Heart right ventricle (tissue), 16 donors: ENCODE results near the gene TSPAN18. TPM values are rescaled to one million over a fixed set of nuclear protein-coding genes. Genes with fewer than 3 reads are reported as not detected.

Experiments
- ATAC-seq, 8 donors: fragments of 200-7000 bp; cut with Tn5 transposase; one replicate each; pipeline ENCODE4 v1.9.1; 2020; ENCODE audit warnings: mild to moderate bottlenecking in 8 of 8, moderate library complexity in 8 of 8, moderate number of reproducible peaks in 1 of 8
- DNase-seq, 2 donors: peaks; one replicate each; pipeline ENCODE4 v3.0.0-alpha.2; 2020
- H3K27ac ChIP-seq, 10 donors: fragments of 200-600 bp; sonication (generic) in 2 of 10; one replicate each; pipeline versions ENCODE4 v1.5.0 to v1.8.0; 2020 to 2022; ENCODE audit warnings: mild to moderate bottlenecking in 3 of 10
- H3K27me3 ChIP-seq, 7 donors: fragments of 200-600 bp; one replicate each; pipeline ENCODE4 v1.8.0; 2021 to 2022; ENCODE audit warnings: mild to moderate bottlenecking in 2 of 7
- H3K36me3 ChIP-seq, 9 donors: fragments of 200-600 bp; sonication (generic) in 1 of 9; one replicate each; pipeline versions ENCODE4 v1.5.0 to v1.8.0; 2020 to 2022; ENCODE audit warnings: mild to moderate bottlenecking in 2 of 9
- H3K4me1 ChIP-seq, 9 donors: fragments of 200-600 bp; sonication (generic) in 1 of 9; one replicate each; pipeline versions ENCODE4 v1.5.0 to v1.8.0; 2020 to 2022; ENCODE audit warnings: mild to moderate bottlenecking in 4 of 9
- H3K4me3 ChIP-seq, 10 donors: fragments of 200-600 bp; sonication (generic) in 2 of 10; one replicate each; pipeline versions ENCODE4 v1.5.0 to v1.8.0; 2020 to 2022; ENCODE audit warnings: mild to moderate bottlenecking in 7 of 10, moderate library complexity in 2 of 10
- H3K9me3 ChIP-seq, 11 donors: fragments of 200-600 bp in 10 of 11; sonication (generic) in 2 of 11; one replicate each; pipeline versions ENCODE4 v1.5.0 to v1.8.0; 2013 to 2022; ENCODE audit warnings: mild to moderate bottlenecking in 2 of 11, control low read depth in 1 of 11, moderate library complexity in 1 of 11
- WGBS, 2 donors: extraction: QIAGEN DNeasy Blood & Tissue Kit; methylation state at CpG; one replicate each; pipeline ENCODE4 v1.1.7; 2013; ENCODE audit warnings: inconsistent platforms in 1 of 2; 5-methylcytosine and 5-hydroxymethylcytosine counted together
- intact Hi-C, 10 donors: fragments of 100-400 bp; cut with DNase I; formaldehyde crosslinking; loops; one replicate each; pipeline versions ENCODE4 v1.11.1 to v1.14.2; 2022
- polyA plus RNA-seq, 2 donors: library from polyadenylated mRNA; stranded (reverse); fragments of 200-250 nt; gene quantifications; one replicate each; pipeline ENCODE4 v1.2.3, GENCODE V29; 2013
- total RNA-seq, 10 donors: library from RNA; stranded (reverse); fragmentation: NEBNext Ultra II Directional in 3 of 10; extraction: Animal tissue kit (Norgen Biotek cat#: 25700) in 3 of 10; gene quantifications; one replicate each; pipeline versions ENCODE4 v1.2.1 to v1.2.4, GENCODE V29; 2021 to 2023
- TF ChIP-seq, protein P1 (sequence below), 9 donors: fragments of 200-600 bp; sonication (generic) in 2 of 9; IDR thresholded peaks; one replicate each; pipeline versions ENCODE4 v1.5.0 to v1.8.0; 2021 to 2022; ENCODE audit warnings: antibody characterized with exemption in 9 of 9, mild to moderate bottlenecking in 5 of 9, moderate library complexity in 1 of 9
- donor health status: Arrhythmogenic right ventricular cardiomyopathy.
- donor health status: ischemic (EF 13 %, LVEDD 7.1; RV severe dilation, severe dysfunction).
- donor health status: healthy with polysubstance abuse.
- donor health status: DM: no; HTN: yes; CAD: no.
- donor health status: DM: no; HTN: no; CAD: no.
- donor health status: ischemic (EF 25% LVEDD 6.9; RV normal size, moderate dysfunction).
- donor health status: ischemic (EF 25% LVEDD 5.7; RV mildly dilated, moderate dysfunction).
- donor health status: healthy.
- donor health status: DM: yes; HTN: yes; CAD: no.
- donor health status: Ischemic cardiomyopathy.
- donor health status: ischemic (EF 35%, LVEDD 5.7; RV mildly dilated, moderate dysfunction).
- donor health status: nonischemic (EF 11% LVEDD 7.7; RV severe dilation, severe dysfunction).
- donor health status: DM: yes; HTN: yes; CAD: no.
- donor health status: PGD.
- donor health status: ischemic (EF 29% LVEDD 5.4; RV normal size, mild dysfunction).
- donor health status: nonischemic (EF 23%, LVEDD 6.1; RV moderate dilation, normal function).

Gene TSPAN18
- total and polyA plus RNA-seq, 12 donors = 37.7 to 140 (median 92.9) TPM

DNA sequence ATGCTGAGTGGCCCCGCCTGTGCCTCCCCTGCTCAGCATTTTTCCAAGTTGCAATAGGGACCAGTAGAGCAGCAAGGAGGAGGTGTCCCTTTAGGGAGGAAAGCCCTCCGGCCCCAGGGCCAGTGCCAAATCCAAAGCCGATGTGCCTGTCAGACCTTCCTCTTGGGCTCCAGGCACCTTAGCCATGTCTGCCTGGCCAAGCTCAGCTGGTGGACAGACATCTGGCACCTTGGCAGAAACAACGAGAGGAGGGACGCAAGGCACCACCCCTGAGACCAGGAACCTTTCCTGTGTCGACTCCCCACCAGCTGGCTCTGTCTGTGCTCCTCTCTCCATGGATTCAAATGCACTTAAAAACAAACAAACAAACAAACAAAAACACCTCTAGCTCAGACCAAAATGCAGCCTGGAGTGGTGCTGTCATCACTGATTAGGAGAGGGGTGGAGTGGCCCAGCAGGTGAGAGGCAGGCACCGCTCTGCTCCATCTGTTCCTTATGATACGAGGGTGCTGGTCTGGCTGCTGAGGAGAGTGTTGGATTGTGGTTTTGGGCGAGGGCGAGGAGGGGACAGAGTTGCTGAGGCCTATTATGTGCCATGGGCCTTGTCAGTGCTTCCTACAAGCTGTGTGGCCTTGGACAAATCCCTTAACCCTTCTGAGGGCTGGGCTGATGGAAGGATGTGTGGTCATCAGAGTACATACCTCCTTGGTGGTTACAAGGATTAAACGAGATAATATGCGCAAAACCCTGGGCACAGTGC, 177.7 kb downstream of the TSPAN18 start:
- H3K27me3 ChIP-seq = no peaks in the 10 kb centered on the region
- ATAC-seq (no peak), DNase-seq (no peak)
- peaks cover 0 to 35% (median 0%) of the 10 kb centered on the region in 9 donors for H3K36me3 ChIP-seq
- no peak overlapping the region for H3K27ac ChIP-seq
- 74 to 76% methylated on average over 12 of the region's 12 CpGs for WGBS, 2 donors
- peaks cover 0 to 28% (median 0%) of the 10 kb centered on the region in 9 donors for H3K4me1 ChIP-seq
- TF ChIP-seq, protein P1, sequence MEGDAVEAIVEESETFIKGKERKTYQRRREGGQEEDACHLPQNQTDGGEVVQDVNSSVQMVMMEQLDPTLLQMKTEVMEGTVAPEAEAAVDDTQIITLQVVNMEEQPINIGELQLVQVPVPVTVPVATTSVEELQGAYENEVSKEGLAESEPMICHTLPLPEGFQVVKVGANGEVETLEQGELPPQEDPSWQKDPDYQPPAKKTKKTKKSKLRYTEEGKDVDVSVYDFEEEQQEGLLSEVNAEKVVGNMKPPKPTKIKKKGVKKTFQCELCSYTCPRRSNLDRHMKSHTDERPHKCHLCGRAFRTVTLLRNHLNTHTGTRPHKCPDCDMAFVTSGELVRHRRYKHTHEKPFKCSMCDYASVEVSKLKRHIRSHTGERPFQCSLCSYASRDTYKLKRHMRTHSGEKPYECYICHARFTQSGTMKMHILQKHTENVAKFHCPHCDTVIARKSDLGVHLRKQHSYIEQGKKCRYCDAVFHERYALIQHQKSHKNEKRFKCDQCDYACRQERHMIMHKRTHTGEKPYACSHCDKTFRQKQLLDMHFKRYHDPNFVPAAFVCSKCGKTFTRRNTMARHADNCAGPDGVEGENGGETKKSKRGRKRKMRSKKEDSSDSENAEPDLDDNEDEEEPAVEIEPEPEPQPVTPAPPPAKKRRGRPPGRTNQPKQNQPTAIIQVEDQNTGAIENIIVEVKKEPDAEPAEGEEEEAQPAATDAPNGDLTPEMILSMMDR (IDR thresholded peaks at IDR 0.05) = no peak
- no peaks in the 10 kb centered on the region for H3K9me3 ChIP-seq
- no peak overlapping the region for H3K4me3 ChIP-seq
- intact Hi-C loops = loop anchor here in 4 of 10 donors (5.0 to 10.0 kb wide), 3 partner anchors 342 to 350 kb away; no protein-coding TSS in a partner anchor

DNA sequence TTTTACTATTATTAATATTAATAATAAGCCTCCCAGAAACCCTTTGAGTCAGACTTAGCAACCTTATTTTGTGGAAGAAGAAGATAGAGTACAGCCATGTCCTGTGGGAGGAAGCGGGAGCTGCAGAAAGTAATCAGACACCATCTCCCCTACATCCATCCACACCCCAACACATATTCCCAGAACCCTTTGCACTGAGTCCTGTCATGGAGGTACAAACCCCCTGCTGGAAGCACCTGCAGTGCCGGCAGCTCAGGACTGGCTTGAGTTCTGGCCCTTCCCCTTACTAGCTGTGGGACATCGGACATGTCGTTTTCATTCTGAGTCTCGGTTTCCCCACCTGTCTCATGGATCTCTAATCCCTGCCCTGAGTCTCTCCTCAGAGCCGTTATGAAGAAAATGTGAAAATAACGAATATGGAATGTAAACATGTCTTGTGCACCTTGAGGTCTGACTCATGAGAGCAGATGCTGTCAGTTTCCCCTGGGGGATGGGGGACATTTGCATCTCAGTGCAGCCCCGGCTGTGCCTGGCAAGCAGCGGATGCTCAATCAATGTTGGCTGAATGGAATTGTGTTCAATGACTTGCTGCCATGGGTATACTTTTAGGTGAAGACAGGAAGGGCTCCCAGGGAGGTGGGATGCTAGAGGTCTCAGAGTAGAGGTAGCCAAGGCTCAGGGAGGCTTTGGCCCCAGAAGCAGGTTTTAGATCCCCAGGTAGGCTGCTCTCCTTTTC, 178.5 kb downstream of the TSPAN18 start:
- 85 to 90% methylated on average over 9 of the region's 9 CpGs for WGBS, 2 donors
- Histone ChIP-seq H3K4me3 (no peak overlapping the region), H3K27ac (no peak overlapping the region), H3K27me3 (no peaks in the 10 kb centered on the region), H3K4me1 (peaks cover 0 to 29% (median 5%) of the 10 kb centered on the region in 9 donors), H3K36me3 (peaks cover 0 to 44% (median 0%) of the 10 kb centered on the region in 9 donors), H3K9me3 (no peaks in the 10 kb centered on the region)
- TF ChIP-seq, protein P1 (IDR thresholded peaks at IDR 0.05) = no peak
- DNase-seq = no peak
- no peak for ATAC-seq
- intact Hi-C loops = loop anchor here in 3 of 10 donors (5.0 to 10.0 kb wide), 3 partner anchors 343 to 350 kb away; no protein-coding TSS in a partner anchor

DNA sequence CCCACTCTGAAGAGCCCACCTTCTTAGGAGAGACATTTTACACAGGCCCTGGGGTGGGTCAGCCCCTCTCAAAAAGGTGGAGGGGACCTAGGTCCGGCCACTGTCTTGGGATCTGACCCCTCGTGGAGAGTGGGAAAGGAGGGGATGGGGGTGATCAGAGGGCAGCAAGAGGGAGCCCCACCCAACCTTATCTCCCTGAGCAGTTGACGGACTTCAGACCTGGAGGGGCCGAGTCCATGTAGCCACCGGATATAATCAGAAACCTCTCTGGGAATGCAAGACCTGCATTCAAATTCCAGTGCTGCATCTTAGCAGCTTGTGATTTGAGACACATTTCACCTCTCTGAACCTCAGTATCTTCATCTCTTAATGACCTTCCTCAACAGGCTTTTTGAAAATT, 179.9 kb downstream of the TSPAN18 start:
- Histone ChIP-seq H3K4me1 (peaks cover 9 to 42% (median 17%) of the 10 kb centered on the region in 9 donors), H3K27me3 (no peaks in the 10 kb centered on the region), H3K4me3 (no peak overlapping the region), H3K9me3 (no peaks in the 10 kb centered on the region), H3K36me3 (peaks cover 0 to 41% (median 0%) of the 10 kb centered on the region in 9 donors), H3K27ac (no peak overlapping the region)
- DNase-seq (no peak), ATAC-seq (no peak)
- 57 to 65% methylated on average over 5 of the region's 5 CpGs for WGBS, 2 donors
- TF ChIP-seq, protein P1 (IDR thresholded peaks at IDR 0.05) = no peak
- intact Hi-C loops = loop anchor here in 3 of 10 donors (5.0 to 10.0 kb wide), 3 partner anchors 344 to 352 kb away; no protein-coding TSS in a partner anchor

DNA sequence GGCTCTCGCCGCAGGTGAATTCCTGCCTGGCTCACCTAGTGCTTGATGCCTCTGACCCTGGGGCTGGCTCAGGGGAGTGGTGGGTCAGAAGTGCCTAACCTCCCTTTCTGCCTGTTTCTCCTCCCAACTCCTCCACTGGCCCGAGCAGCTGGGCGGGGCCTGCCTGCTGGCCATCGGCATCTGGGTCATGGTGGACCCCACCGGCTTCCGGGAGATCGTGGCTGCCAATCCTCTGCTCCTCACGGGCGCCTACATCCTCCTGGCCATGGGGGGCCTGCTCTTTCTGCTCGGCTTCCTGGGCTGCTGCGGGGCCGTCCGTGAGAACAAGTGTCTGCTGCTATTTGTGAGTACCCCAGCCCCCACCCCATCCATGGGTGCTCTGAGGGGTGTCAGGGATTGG, 182.8 kb downstream of the TSPAN18 start:
- H3K4me3 ChIP-seq = no peak overlapping the region
- DNase-seq = no peak
- peaks cover 10 to 58% (median 22%) of the 10 kb centered on the region in 9 donors for H3K4me1 ChIP-seq
- H3K27me3 ChIP-seq = no peaks in the 10 kb centered on the region
- WGBS, 2 donors = 76 to 81% methylated on average over 14 of the region's 14 CpGs
- intact Hi-C loops = loop anchor here in 3 of 10 donors (5.0 to 10.0 kb wide), 3 partner anchors 347 to 355 kb away; no protein-coding TSS in a partner anchor
- ATAC-seq = no peak
- H3K9me3 ChIP-seq = no peaks in the 10 kb centered on the region
- H3K27ac ChIP-seq = no peak overlapping the region
- TF ChIP-seq, protein P1 (IDR thresholded peaks at IDR 0.05) = no peak
- peaks cover 0 to 51% (median 0%) of the 10 kb centered on the region in 9 donors for H3K36me3 ChIP-seq
